Epithelial cell of proximal tubule (primary cell): Measurements from ENCODE around the gene FAM20A. TPM values are rescaled to one million over a fixed set of nuclear protein-coding genes. Genes with fewer than 3 reads are reported as not detected.

Experiments
- DNase-seq: peaks from one replicate; pipeline ENCODE4 v3.0.0-alpha.2; 2011; ENCODE audit warnings: low read depth
- H3K4me3 ChIP-seq: 2 replicates; pipeline ENCODE4 v1.5.1; 2011; ENCODE audit warnings: low read depth, mild to moderate bottlenecking, low read length
- CTCF ChIP-seq: conservative IDR thresholded peaks from 2 replicates; pipeline ENCODE4 v1.5.1; 2012; ENCODE audit warnings: low read depth, mild to moderate bottlenecking, low read length
- total RNA-seq: library from RNA; depleted of rRNA; stranded (reverse); fragments of >200 nt; gene quantifications from 2 replicates; pipeline ENCODE4 v1.2.3, GENCODE V29; 2015

Gene FAM20A
- total RNA-seq, 1 donor from 2014 or later, result not detected

GRCh38 chr17:68602289-68602688 lies 1.1 kb upstream of the FAM20A start:
- no peak for TF ChIP-seq CTCF
- no peak overlapping the region for H3K4me3 ChIP-seq
- DNase-seq, result no peak

- no peak for DNase-seq
- no peak overlapping the region for H3K4me3 ChIP-seq
- no peak for TF ChIP-seq CTCF
Observed at GRCh38 chr17:68601565-68602288, 560 bp upstream of the FAM20A start.

GRCh38 chr17:68600067-68600930 lies 868 bp downstream of the FAM20A start:
- peak overlapping the region; percentile 53 for H3K4me3 ChIP-seq
- no peak for DNase-seq
- peak; percentile 32 for TF ChIP-seq CTCF

GRCh38 chr17:68599552-68600066 lies 1.6 kb downstream of the FAM20A start:
- no peak for DNase-seq
- peak overlapping the region; percentile 53 for H3K4me3 ChIP-seq
- no peak for TF ChIP-seq CTCF

- peak overlapping the region; percentile 53 for H3K4me3 ChIP-seq
- DNase-seq, result no peak
- TF ChIP-seq CTCF, result no peak
Observed at GRCh38 chr17:68599091-68599490, 2.1 kb downstream of the FAM20A start.

GRCh38 chr17:68598545-68598961 lies 2.6 kb downstream of the FAM20A start:
- H3K4me3 ChIP-seq, result no peak overlapping the region
- no peak for TF ChIP-seq CTCF
- no peak for DNase-seq
